HL-60 (cell line): ENCODE data around the gene ZNF597.

Experiments used
- DNase-seq, 2 experiments: peaks; one replicate each; pipeline ENCODE4 v3.0.0-alpha.2; 2010 to 2020; ENCODE audit warnings: low read depth in 1 of 2, low spot score in 1 of 2
- H3K27ac ChIP-seq: fragments of 250-450 bp; sonication (Bioruptor Pico); replicated peaks from 2 replicates; pipeline ENCODE4 v1.5.1; 2020; ENCODE audit warnings: mild to moderate bottlenecking, moderate library complexity
- H3K27me3 ChIP-seq: fragments of 250-450 bp; sonication (Bioruptor Pico); 2 replicates; pipeline ENCODE4 v1.5.1; 2021; ENCODE audit warnings: mild to moderate bottlenecking, moderate library complexity; ENCODE audit not compliant: insufficient read depth, poor library complexity, severe bottlenecking
- H3K4me3 ChIP-seq: replicated peaks from 2 replicates; pipeline ENCODE4 v1.5.1; 2011; ENCODE audit warnings: mild to moderate bottlenecking, control low read depth, low read length; ENCODE audit not compliant: insufficient read depth
- CTCF ChIP-seq: IDR thresholded peaks from one replicate; pipeline ENCODE4 v1.5.1; 2011; ENCODE audit warnings: low read length, control low read depth, inconsistent platforms; ENCODE audit not compliant: insufficient read depth
- GABPA ChIP-seq: IDR thresholded peaks from 2 replicates; pipeline ENCODE4 v1.6.1; 2012; ENCODE audit warnings: low read depth
- POLR2AphosphoS5 ChIP-seq: IDR thresholded peaks from 2 replicates; pipeline ENCODE4 v1.6.1; 2012; ENCODE audit warnings: low read depth
- REST ChIP-seq: IDR thresholded peaks from 2 replicates; pipeline ENCODE4 v1.6.1; 2012; ENCODE audit warnings: low read depth; ENCODE audit not compliant: insufficient replicate concordance
- SPI1 ChIP-seq: IDR thresholded peaks from 2 replicates; pipeline ENCODE4 v1.6.1; 2012; ENCODE audit warnings: low read depth, mild to moderate bottlenecking, borderline replicate concordance

The ZNF597 gene

GRCh38 chr16:3454093-3454492 lies 10.8 kb upstream of the ZNF597 start:
- H3K27me3 ChIP-seq = no peaks in the 10 kb centered on the region
- DNase-seq = no peak
- H3K27ac ChIP-seq = no peak overlapping the region
- TF ChIP-seq SPI1 (no peak), CTCF (no peak), REST (no peak), GABPA (no peak), POLR2AphosphoS5 (no peak)
- H3K4me3 ChIP-seq = no peak overlapping the region

GRCh38 chr16:3444032-3444388 lies 706 bp upstream of the ZNF597 start:
- H3K27me3 ChIP-seq = no peaks in the 10 kb centered on the region
- DNase-seq = peak in 1 of 2 experiments; percentile 30
- TF ChIP-seq GABPA (no peak), POLR2AphosphoS5 (no peak), CTCF (no peak), SPI1 (no peak), REST (no peak)
- H3K4me3 ChIP-seq = peak overlapping the region; percentile 74
- peak overlapping the region; percentile 70 for H3K27ac ChIP-seq

- H3K27ac ChIP-seq = no peak overlapping the region
- H3K4me3 ChIP-seq = no peak overlapping the region
- TF ChIP-seq GABPA = no peak
- no peak for TF ChIP-seq POLR2AphosphoS5
- TF ChIP-seq CTCF = no peak
- no peak for TF ChIP-seq REST
- no peak for TF ChIP-seq SPI1
- DNase-seq = no peak
- H3K27me3 ChIP-seq = no peaks in the 10 kb centered on the region
Observed at GRCh38 chr16:3439637-3440036, 3.7 kb downstream of the ZNF597 start.
